Caki2 (cell line): Measurements from ENCODE around the gene RAB9B. TPM values are rescaled to one million over a fixed set of nuclear protein-coding genes. Genes with fewer than 3 reads are reported as not detected.

Source experiments
- DNase-seq: peaks from one replicate; pipeline ENCODE4 v3.0.0-alpha.2; 2015; ENCODE audit warnings: low read depth
- in situ Hi-C: cut with HindIII; loops from 2 replicates; pipeline ENCODE4 v1.10.0; 2016; ENCODE audit warnings: low sequenced_read_pairs, low pct_unique_long_range_greater_than_20kb, mixed read lengths
- total RNA-seq: library from RNA; depleted of rRNA; stranded (reverse); fragments of >200 nt; shearing (Covaris generic); gene quantifications from 2 replicates; pipeline ENCODE4 v1.2.3, GENCODE V29; 2014; ENCODE audit warnings: low replicate concordance; rRNA removed

RAB9B gene
- total RNA-seq, 1 experiment from 2014 or later, result 2.7 TPM

DNA sequence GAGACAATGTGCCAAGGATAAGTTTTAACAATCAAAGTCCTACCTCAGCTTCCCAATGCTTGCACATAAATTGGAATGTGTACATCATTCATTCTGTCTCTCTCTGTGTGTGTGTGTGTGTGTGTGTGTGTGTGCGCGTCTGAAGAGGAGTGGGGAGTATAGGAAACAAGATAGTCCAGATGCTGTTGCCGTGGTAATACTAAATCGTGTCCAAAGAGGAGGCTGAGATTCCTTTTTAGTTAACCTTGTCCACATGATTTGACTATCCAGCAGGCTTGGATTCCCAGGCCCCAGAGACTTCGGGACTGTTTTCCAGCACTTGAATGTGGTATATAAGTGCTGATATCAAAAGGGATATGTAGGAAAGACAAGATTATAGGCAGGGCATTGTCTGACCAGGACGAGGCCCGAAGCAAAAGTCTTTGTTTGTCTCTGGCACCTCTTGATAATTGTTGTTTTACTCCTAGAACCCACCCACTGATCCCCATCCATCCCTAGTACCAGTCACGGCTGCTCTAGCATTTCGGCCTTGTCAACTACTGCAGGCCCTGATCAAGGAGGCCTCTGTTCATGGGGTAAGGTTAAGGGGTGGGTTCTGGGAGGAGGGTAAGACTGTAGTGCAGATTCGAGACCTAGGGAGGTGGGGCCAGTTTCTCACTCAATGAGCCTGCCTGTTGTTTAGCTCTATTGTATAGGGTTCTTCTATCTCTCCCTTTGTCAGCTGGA is 51.6 kb downstream of the RAB9B start:
- in situ Hi-C loops, result no loop called here
- no peak for DNase-seq

DNA sequence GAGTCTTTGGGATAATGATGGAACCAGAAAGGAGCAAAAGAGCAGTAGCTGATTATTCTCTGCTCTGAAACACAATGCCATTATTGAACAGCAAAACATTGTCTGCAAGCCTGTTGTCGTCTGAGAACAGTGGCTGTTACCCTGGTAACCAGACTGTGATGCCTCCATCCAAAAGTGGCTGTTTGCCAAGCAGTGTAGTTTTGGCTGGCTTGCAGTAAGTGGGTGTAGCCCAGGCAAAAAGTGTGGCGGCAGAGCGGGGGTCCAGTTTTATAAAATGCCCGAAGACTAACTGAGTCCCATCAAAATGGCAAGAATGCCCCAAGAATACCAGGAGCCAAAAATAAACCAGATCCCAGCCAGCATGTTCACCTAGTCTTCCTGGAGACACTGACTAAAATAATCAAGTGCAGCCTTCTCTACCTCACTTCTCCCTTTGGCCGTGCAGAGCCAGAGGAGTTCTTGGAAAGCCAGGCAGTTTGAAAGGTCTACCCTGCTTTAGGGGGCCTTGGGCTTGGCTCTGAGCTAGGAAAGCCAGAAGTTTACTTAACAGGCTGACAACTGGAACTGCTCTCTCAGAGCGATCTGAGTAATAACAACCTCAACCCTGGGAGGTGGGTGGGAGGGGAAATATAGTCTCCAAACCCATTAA is 52.8 kb downstream of the RAB9B start:
- no peak for DNase-seq

DNA sequence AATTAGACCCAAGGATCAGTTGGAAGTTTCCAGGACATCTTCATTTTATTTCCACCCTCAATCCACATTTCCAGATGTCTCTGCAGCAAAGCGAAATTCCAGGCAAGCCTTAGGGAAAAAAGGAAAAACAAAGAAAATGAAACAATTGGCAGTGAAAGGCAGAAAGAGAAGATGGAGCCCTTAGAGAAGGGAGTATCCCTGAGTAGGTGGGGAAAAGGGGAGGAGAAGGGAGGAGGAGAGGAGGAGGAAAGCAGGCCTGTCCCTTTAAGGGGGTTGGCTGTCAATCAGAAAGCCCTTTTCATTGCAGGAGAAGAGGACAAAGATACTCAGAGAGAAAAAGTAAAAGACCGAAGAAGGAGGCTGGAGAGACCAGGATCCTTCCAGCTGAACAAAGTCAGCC is 55.5 kb downstream of the RAB9B start, which contains the start of gene PLP1:
Gene PLP1, plus strand, starts transcription at position 295 of the 400 bp plus-strand sequence. CDS start 156 bp downstream, outside the sequence.
- in situ Hi-C loops, result no loop called here
- no peak for DNase-seq

More for the DNA sequence above, 52.8 kb downstream of the RAB9B start:
- in situ Hi-C loops, result no loop called here

DNA sequence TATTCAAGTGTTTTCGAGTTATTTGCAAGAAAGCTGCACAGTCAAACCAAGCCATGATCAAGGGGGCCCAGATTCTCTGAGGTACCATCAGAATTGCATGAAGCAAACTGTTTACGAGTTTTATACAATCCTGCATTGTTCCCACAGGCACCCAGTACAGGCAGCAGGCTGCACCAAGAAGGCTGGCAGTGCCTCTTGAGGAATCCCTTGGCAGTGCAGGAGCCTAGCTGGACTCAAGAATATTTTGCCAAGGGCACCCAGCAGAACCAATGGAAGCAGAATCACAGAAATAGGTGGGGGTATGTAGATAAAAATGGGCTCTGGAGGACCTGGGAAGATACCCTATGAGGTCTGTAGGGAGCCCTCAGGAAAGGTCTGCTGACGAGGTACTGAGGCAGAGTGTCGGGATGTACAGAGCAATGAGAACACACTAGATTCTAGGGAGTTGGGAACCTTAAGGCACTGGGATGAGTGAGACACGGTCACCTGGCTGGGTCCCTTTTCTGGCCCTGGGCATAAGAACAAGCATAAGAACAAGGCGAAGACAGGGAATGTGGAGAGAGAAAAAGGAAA is 57.9 kb downstream of the RAB9B start:
- DNase-seq, result no peak
- in situ Hi-C loops, result no loop called here

DNA sequence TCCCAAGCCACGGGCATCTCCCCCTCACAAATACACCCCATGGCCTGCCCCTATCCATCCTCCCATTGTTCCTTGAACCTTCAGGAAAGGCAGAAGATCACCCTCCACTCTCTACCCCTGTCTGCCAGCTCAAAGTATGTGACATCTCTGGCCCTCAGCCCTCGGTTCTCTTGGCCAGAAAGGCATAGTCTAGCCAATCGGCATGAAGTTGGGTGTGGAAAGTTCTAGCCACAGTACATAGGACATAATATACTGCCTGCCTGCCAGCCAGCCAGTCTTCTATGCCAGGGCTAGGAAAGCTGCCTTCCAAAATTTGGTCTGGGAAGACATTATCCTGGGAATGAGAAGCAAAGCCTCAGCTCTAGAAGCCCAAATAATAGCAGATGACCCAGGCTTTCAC is 58.6 kb downstream of the RAB9B start:
- no peak for DNase-seq
- in situ Hi-C loops, result no loop called here

Other genes starting within 250 kb of the RAB9B start
- gene TCEAL4, start 246.7 kb downstream of the RAB9B start, total RNA-seq, result 16.6 and 25.7 TPM in 2 replicates
- gene TCEAL3, start 224.3 kb downstream of the RAB9B start, total RNA-seq, result not detected in 2 replicates
- gene TCEAL1, start 203.3 kb downstream of the RAB9B start, total RNA-seq, result 18.4 and 18.9 TPM in 2 replicates
- 831 and 930 TPM in 2 replicates for gene MORF4L2, start 145.6 kb downstream of the RAB9B start, total RNA-seq
- not detected in 2 replicates for gene TMEM31, start 121.3 kb downstream of the RAB9B start, total RNA-seq
- gene PLP1, start 55.4 kb downstream of the RAB9B start, total RNA-seq, result not detected in 2 replicates
- gene TMSB15B, start 130.4 kb upstream of the RAB9B start, total RNA-seq, result 18.6 and 20.1 TPM in 2 replicates
- not detected in 2 replicates for gene H2BW1, start 181.5 kb upstream of the RAB9B start, total RNA-seq
- gene H2BW2, start 207.7 kb upstream of the RAB9B start, total RNA-seq, result not detected in 2 replicates
- 3.7 and 4.6 TPM in 2 replicates for gene TMSB15C, start 244.0 kb upstream of the RAB9B start, total RNA-seq